GM23248 (cell line): Measurements from ENCODE around the gene ARFGAP3.

Experiments used
- EZH2 ChIP-seq: fragments of 200-600 bp; sonication (generic); IDR thresholded peaks from 2 replicates; pipeline ENCODE4 v1.6.1; 2018; ENCODE audit warnings: antibody characterized with exemption, mild to moderate bottlenecking; ENCODE audit not compliant: insufficient read depth, poor library complexity, severe bottlenecking
- EZH2phosphoT487 ChIP-seq: fragments of 200-600 bp; sonication (generic); IDR thresholded peaks from 2 replicates; pipeline ENCODE4 v1.6.1; 2018; ENCODE audit warnings: antibody characterized with exemption, moderate library complexity, mild to moderate bottlenecking, low read depth; ENCODE audit not compliant: insufficient read depth

DNA sequence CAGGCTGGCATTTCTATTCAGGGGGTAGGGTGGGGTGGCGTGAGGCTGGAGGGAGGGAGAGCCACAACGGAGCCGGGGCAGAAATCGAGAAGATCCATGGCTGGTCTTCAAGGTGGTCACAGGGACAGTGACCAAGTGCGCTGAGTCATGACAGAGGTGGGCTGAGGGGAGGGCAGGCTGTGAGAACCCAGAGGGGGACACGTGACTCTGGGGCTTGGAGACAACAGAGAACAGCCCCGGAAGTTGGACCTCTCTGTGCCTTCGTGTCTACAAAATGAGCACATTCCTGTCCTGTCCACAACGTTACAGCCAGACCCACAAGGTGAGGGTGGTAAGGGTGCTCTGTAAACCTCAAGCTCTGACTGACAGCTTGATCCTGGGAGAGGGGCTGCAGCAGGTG is 35.1 kb upstream of the ARFGAP3 start:
- TF ChIP-seq EZH2 (no peak), EZH2phosphoT487 (no peak)
